ENCODE results near the gene LPAR1.

DNA sequence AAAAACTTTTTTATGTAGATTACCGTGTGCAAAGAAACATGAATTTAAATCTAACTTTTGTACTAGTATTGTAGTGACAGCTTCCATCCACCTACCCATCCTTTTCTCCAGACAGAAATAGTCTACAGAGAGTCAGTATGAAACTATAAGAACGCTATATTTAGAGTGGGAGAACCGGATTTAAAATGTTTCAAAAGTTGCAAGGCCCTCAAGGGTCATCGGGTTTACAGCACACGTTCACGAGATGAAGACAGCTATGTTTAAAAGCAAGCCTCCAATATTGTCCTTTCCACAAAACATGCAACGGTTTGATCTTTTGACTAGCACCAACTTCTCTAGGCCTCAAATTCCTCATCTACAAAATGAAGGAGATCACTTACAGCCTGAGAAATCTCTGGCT, 139.9 kb downstream of the LPAR1 start:
- TF ChIP-seq, protein P1, sequence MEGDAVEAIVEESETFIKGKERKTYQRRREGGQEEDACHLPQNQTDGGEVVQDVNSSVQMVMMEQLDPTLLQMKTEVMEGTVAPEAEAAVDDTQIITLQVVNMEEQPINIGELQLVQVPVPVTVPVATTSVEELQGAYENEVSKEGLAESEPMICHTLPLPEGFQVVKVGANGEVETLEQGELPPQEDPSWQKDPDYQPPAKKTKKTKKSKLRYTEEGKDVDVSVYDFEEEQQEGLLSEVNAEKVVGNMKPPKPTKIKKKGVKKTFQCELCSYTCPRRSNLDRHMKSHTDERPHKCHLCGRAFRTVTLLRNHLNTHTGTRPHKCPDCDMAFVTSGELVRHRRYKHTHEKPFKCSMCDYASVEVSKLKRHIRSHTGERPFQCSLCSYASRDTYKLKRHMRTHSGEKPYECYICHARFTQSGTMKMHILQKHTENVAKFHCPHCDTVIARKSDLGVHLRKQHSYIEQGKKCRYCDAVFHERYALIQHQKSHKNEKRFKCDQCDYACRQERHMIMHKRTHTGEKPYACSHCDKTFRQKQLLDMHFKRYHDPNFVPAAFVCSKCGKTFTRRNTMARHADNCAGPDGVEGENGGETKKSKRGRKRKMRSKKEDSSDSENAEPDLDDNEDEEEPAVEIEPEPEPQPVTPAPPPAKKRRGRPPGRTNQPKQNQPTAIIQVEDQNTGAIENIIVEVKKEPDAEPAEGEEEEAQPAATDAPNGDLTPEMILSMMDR (IDR thresholded peaks at IDR 0.05), result no peak
- TF ChIP-seq EZH2 (IDR thresholded peaks at IDR 0.05; ENCODE audit: borderline replicate concordance, insufficient read depth, low read depth, low read length, poor library complexity, severe bottlenecking), result no peak

All from B cell (primary cell).